Neural crest cell (in vitro differentiated cells): ENCODE results near the gene JAK3. TPM values are rescaled to one million over a fixed set of nuclear protein-coding genes. Genes with fewer than 3 reads are reported as not detected.

Source experiments
- DNase-seq: peaks from one replicate; pipeline ENCODE4 v3.0.0; 2021; ENCODE audit warnings: low read depth, mixed read lengths, low spot score
- H3K27ac Mint-ChIP-seq: one replicate; pipeline ENCODE4 v1.8.0; 2021; ENCODE audit warnings: mild to moderate bottlenecking, mixed read lengths; ENCODE audit not compliant: unreplicated experiment
- H3K27me3 Mint-ChIP-seq: 2 replicates; pipeline ENCODE4 v1.8.0; 2021; ENCODE audit warnings: low read depth, mild to moderate bottlenecking, mixed read lengths
- H3K36me3 Mint-ChIP-seq: 2 replicates; pipeline ENCODE4 v1.8.0; 2021; ENCODE audit warnings: low read depth, mild to moderate bottlenecking, mixed read lengths
- H3K4me1 Mint-ChIP-seq: 2 replicates; pipeline ENCODE4 v1.8.0; 2021; ENCODE audit warnings: mixed read lengths
- H3K4me3 Mint-ChIP-seq: one replicate; pipeline ENCODE4 v1.8.0; 2021; ENCODE audit warnings: mild to moderate bottlenecking, mixed read lengths
- H3K9me3 Mint-ChIP-seq: 2 replicates; pipeline ENCODE4 v1.8.0; 2021; ENCODE audit warnings: mixed read lengths
- CTCF ChIP-seq: fragments of 200-600 bp; sonication (generic); conservative IDR thresholded peaks from 2 replicates; pipeline ENCODE4 v1.5.0; 2021; ENCODE audit warnings: antibody characterized with exemption, mild to moderate bottlenecking
- total RNA-seq: library from RNA; stranded (reverse); gene quantifications from 2 replicates; pipeline ENCODE4 v1.2.1, GENCODE V29; 2021

Gene JAK3
- total RNA-seq, 1 donor from 2014 or later, result 1.6 TPM

GRCh38 chr19:17824339-17824738 lies 23.4 kb downstream of the JAK3 start:
- H3K27me3 Mint-ChIP-seq, result peaks cover 5% of the 10 kb centered on the region
- H3K4me3 Mint-ChIP-seq, result no peak overlapping the region
- no peaks in the 10 kb centered on the region for H3K9me3 Mint-ChIP-seq
- no peaks in the 10 kb centered on the region for H3K36me3 Mint-ChIP-seq
- no peak overlapping the region for H3K27ac Mint-ChIP-seq
- TF ChIP-seq CTCF, result no peak
- H3K4me1 Mint-ChIP-seq, result no peaks in the 10 kb centered on the region
- no peak for DNase-seq

GRCh38 chr19:17821190-17821589 lies 26.6 kb downstream of the JAK3 start, which contains the start of gene INSL3:
Gene INSL3, minus strand, starts transcription at chr19:17821519. Its CDS starts 13 bp downstream, at chr19:17821506.
- Mint-ChIP-seq H3K27ac (no peak within 1 kb of the TSS), H3K4me3 (no peak within 1 kb of the TSS), H3K36me3 (no peaks in the 10 kb centered on the region), H3K27me3 (no peaks in the 10 kb centered on the region), H3K9me3 (no peaks in the 10 kb centered on the region), H3K4me1 (no peaks in the 10 kb centered on the region)
- TF ChIP-seq CTCF, result no peak
- DNase-seq, result no peak

GRCh38 chr19:17817668-17818363 lies 30.0 kb downstream of the JAK3 start:
- TF ChIP-seq CTCF, result no peak
- Mint-ChIP-seq H3K4me3 (no peak overlapping the region), H3K4me1 (no peaks in the 10 kb centered on the region), H3K27ac (no peak overlapping the region), H3K36me3 (no peaks in the 10 kb centered on the region), H3K27me3 (no peaks in the 10 kb centered on the region), H3K9me3 (no peaks in the 10 kb centered on the region)
- DNase-seq, result no peak

- no peaks in the 10 kb centered on the region for H3K36me3 Mint-ChIP-seq
- TF ChIP-seq CTCF, result no peak
- H3K4me1 Mint-ChIP-seq, result no peaks in the 10 kb centered on the region
- H3K27me3 Mint-ChIP-seq, result peaks cover 10% of the 10 kb centered on the region
- no peak overlapping the region for H3K4me3 Mint-ChIP-seq
- H3K27ac Mint-ChIP-seq, result no peak overlapping the region
- H3K9me3 Mint-ChIP-seq, result no peaks in the 10 kb centered on the region
- no peak for DNase-seq
These were observed 35.7 kb downstream of the JAK3 start for GRCh38 chr19:17812099-17812498.

DNA sequence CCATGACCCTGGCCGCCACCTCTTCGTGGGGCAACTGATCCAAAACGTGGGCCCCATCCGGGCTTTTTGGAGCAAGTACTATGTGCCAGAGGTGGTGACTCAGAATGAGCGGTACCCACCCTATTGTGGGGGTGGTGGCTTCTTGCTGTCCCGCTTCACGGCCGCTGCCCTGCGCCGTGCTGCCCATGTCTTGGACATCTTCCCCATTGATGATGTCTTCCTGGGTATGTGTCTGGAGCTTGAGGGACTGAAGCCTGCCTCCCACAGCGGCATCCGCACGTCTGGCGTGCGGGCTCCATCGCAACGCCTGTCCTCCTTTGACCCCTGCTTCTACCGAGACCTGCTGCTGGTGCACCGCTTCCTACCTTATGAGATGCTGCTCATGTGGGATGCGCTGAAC lies 36.1 kb downstream of the JAK3 start:
- Mint-ChIP-seq H3K27ac (no peak overlapping the region), H3K36me3 (no peaks in the 10 kb centered on the region), H3K9me3 (no peaks in the 10 kb centered on the region), H3K4me3 (no peak overlapping the region), H3K27me3 (peaks cover 10% of the 10 kb centered on the region), H3K4me1 (no peaks in the 10 kb centered on the region)
- TF ChIP-seq CTCF, result no peak
- DNase-seq, result no peak
